Right renal cortex interstitium (tissue), 3 donors: ENCODE results near the gene FMNL2. TPM values are rescaled to one million over a fixed set of nuclear protein-coding genes. Genes with fewer than 3 reads are reported as not detected.

Experiments
- DNase-seq, 3 donors: peaks; one replicate each; pipeline ENCODE4 v3.0.0-alpha.2; 2013; ENCODE audit warnings: low read depth in 3 of 3, low spot score in 2 of 3
- polyA plus RNA-seq, 3 donors: library from polyadenylated mRNA; unstranded; fragments of 120-200 nt; gene quantifications; one replicate each; pipeline ENCODE4 v1.2.1, GENCODE V29; 2013; ENCODE audit not compliant: insufficient read length in 3 of 3

FMNL2 gene
- polyA plus RNA-seq, 3 donors: 83.8 to 107 (median 98.2) TPM

- DNase-seq: no peak
Observed at GRCh38 chr2:152544638-152545037, 209.7 kb downstream of the FMNL2 start.

DNA sequence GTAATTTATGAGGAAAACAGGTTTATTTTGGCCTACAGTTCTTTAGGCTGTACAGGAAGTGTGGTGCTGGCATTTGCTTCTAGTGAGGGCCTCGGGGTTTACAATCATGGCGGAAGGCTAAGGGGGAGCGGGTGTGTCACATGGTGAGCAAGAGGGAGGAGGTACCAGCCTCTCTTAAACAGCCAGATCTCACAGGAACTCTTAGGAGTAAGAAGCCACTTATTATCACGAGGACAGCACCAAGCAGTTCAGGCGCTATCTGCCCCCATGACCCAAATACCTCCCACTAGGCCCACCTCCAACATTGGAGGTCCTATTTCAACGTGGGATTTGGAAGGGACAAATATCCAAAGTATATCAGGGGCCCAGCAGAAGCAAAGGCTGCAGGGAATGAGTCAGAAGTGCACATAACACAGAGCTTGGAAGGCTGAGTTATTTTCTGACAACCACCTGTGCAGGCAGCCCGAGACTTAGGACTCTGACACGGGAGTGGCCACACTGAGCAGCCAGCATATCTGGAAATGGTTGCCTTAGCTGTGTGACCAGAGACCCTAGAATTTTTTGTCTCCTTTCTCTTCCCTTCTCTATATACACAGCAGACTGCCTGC, 211.4 kb downstream of the FMNL2 start:
- DNase-seq: no peak

DNA sequence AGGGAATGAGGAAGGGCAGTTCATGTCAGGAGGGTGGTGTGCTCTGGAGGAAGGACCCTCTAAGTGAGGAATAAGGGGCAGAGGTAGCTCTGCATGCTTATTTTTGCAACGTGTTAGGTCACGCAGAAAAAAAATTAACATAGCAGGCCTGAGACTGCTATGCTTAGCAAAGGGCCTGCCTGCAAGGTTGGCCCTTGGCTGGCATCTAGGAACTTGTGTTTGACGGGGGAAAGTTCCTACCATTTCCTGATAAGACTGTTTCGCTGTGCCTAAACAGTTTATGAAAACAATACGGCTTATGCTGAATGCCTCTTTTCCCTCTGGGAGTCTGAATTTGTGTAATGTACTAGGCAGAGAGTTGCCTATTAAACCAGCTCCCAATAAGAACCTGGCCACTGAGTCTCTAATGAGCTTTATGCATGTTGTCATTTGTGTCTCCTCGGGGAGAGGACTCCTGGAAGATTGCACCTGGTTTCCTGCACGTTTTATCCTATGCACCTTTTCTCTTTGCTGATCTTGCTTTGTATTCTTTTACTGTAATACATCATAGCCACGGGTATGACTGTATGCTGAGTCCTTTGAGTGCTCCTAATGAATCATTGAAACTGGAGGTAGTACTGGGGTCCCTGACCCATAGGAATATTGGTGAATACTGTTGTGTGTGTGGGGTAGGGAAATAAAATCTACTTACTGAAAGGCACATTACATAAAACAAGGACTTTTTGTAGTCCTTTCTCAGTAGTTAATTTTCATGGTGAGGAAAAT, 213.3 kb downstream of the FMNL2 start:
- no peak for DNase-seq

GRCh38 chr2:152548996-152549395, 214.0 kb downstream of the FMNL2 start:
- no peak for DNase-seq

- DNase-seq: no peak
Observed at GRCh38 chr2:152549423-152549822, 214.4 kb downstream of the FMNL2 start.

- DNase-seq: no peak
Observed at GRCh38 chr2:152550386-152550785, 215.4 kb downstream of the FMNL2 start.

DNA sequence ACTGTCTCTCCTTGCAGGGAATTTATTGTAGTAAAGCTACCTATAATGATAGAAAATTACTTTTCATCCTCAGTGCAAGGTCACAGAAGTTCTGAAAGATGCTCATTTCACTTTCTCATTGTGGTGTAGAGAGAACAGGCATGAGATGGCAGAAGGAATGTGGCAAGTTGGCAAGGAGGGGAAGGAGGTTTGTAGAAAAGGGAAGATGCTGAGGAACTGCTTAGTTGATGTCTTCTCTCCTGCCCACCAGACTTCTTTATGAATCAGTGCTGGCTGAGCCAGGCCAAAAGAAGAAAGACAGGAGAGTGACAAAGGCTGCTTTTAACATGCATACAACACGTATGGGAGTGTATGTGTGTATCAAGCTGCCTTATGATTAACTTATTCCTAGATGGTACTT, 217.9 kb downstream of the FMNL2 start:
- DNase-seq: no peak

DNA sequence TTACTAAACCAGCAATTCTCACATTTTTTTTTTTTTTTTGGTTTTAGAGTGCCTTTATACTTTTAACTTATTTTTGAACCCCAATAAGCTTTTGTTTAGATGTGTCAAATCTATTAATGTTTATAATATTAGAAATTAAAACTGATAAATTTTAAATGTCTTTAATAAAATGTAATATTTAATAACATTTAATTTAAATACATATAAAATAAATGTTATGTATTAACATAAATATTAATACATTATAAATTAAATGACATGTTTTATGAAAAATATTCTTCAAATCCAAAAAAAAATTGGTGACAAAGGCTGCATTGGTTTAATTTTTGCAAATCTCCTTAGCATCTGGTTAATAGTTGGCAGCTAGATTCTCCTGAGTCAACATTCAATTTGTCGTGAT, 218.5 kb downstream of the FMNL2 start:
- no peak for DNase-seq

DNA sequence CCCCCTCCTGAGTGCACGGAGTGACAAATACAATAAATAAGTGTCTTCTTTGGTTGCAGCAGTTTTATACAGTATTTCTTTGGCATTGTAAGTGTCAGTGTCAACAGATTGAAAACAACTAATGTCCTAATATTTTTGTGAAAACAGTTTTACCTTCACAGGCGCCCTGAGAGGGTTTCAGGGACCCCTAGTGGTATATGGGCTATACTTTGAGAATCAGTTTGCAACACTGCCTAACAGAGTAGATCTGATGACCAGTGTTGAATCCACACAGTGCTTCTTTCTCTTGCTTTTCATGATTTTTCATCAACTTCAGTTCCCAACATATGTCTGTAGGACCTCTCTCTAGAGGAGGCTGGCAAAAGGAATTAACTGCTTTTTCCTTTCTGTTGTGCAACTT, 220.1 kb downstream of the FMNL2 start:
- no peak for DNase-seq

GRCh38 chr2:152556506-152556905, 221.5 kb downstream of the FMNL2 start:
- DNase-seq: no peak

DNA sequence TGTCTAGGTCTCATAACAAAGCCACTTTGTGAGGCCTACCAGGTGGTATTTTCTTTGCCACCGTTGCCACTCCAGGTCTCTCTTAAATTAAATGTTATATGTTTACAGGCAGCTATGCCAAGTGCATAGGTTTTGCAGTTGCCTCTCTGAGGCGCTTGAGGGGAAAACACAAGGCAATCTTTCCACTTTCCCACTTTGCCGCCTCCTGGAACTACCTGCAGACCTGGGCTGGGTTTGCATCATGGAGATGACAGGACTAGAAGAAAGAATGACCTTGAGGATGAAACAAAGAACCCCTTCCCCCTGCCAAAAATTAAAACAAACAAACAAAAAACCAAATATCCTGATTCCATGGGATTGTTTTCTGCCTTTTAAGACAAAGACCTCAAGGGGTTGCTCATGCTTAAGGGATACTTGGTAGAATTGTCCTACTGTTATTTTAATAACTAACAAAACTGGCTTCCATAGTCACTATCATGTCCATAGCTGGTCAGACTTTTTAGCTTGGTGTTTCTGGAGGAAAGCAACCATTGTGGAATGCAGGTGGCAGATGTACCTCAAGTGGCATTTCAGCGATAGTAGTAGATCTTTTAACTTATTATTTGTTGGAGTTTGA, 222.4 kb downstream of the FMNL2 start:
- no peak for DNase-seq

DNA sequence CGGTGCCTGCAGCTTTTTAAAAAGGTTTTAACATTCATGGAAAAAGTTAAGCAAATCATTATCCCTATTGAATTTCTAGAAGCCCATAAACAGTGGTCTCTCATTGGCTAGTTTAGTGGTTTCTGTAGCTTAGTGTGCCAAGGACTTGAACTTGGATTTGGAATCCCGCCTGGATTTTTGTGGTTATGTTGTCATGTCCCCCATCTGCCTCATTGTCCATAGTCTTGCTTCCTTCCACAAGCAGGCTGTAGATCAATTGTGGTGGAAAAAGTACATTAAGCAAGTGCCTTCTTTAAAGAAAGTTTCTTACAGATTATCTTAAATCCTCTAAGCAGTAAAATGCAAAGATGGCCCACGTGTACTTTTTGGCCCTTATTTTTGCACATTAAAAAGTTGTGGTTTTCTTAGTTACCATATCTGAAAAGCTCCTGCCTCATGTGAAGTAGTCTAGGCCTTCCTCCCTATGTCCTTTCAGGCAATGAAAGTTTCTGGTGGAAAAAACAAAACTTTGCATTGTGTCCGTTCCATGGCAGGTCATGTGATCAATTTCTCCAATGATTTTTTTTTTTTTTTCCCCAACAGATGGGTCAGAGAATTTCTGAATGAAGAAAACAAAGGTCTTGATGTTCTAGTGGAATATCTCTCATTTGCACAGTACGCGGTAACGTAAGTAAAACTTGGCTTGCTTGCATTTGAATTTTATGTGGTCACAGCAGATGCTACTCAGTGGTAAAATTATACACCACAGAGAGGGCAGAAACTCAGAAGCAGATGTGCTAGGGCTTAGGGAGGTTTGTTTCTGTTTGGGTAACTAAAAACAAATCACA, 223.4 kb downstream of the FMNL2 start:
- no peak for DNase-seq

- no peak for DNase-seq
Observed at GRCh38 chr2:152559008-152559407, 224.0 kb downstream of the FMNL2 start.

- DNase-seq: no peak
Observed at GRCh38 chr2:152560166-152560565, 225.2 kb downstream of the FMNL2 start.

- no peak for DNase-seq
Observed at GRCh38 chr2:152560873-152561595, 226.1 kb downstream of the FMNL2 start.

DNA sequence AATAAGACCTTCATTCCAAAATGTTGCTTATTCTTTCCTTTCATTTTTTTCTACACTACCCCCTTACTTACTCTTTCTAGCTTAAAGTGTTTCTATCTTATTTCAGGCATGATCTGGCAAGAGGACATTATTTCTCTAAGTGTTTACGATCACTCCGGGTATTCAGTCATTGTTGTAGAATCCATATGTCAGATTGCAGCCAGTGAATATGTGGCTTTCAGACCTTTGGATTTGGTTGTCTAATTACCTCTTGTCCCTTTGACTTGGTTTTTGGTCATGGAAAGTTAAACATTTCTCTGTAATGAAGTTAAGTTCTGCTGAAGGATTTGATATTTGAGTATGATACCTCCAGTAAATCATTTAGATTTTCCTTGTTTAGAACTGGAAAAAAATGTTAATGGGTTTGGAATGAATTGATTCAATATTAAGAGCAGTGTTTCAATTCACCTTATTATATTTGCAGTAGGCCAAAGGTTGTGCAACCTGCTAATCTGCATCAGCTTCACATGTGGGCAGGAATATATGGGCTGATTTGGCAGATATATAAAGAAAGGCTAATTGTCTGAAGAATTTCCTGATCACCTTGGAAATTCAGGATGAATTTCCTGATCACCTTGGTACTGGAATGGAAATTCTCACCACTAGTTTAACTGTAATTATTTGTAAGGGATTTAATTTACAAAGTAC, 227.4 kb downstream of the FMNL2 start:
- no peak for DNase-seq

DNA sequence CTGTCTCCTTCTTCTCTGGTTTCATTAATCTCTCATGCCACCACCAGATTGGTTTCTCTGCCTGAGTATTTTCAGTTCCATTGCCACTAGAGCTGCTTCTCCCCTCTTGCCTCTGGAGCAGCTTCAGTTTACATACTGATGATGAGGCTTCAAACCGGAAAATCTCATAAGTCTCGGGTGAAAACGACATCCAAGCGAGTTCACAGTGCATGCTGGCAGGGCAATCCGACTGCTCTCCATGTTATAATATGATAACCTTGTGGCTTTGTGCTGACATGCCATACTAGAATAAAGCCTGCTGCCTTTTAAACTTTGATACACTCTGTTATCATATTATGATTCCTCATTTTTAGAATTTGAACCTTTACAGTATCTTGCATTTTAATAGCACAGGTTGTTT, 228.8 kb downstream of the FMNL2 start:
- no peak for DNase-seq

DNA sequence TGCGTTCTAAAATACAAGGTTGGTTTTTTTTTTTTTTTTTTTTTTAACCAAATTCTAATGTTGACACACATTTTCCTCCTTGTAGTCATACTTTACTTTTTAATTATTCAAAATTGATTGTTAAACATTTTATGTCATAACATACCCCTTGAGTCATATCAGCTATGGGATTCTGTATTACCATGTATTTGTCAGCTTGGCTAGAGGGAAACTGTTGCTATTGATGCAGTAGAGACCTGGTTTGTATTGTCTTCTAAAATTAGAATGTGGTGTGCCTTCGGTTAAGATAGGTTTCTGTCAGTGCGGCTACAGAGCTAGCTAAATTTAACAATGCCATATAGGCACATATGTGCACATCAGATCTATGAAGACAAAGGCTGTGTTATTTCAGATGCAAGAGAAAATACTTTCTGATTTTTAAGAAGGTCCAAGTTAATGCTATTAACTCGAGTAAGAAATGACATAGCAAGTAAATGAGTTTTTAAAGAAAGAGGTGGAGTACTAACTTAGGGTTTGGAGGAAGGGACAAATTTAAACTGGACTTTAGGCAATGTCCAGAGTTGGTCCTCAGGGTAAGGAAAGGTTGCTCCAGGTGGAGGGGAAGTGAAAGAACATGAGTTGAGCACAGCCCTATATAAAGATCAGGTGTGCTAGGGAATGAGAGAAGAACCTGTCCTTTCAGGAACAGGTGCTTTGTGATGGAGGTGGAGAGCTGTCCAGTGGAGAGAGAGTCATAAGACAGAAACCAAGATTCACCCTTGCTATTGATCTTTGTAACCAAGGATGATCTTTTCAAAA, 230.0 kb downstream of the FMNL2 start:
- DNase-seq: no peak
